OCI-LY1 (cell line): ENCODE results near the gene CADM3.

ENCODE experiments used
- H2AFZ ChIP-seq: fragments of 200-600 bp; sonication (generic), shearing (Covaris generic); 2 replicates; pipeline ENCODE4 v1.6.0; 2014; ENCODE audit warnings: antibody characterized with exemption, mild to moderate bottlenecking, low read length
- H3F3A ChIP-seq: fragments of 200-600 bp; sonication (generic), shearing (Covaris generic); 2 replicates; pipeline ENCODE4 v1.6.0; 2014; ENCODE audit warnings: mild to moderate bottlenecking, antibody characterized with exemption, low read length, moderate library complexity; ENCODE audit not compliant: insufficient read depth
- H3K27ac ChIP-seq: fragments of 200-600 bp; sonication (generic); 2 replicates; pipeline ENCODE4 v1.5.1; 2014; ENCODE audit warnings: low read length, mixed run types, mild to moderate bottlenecking, low read depth; ENCODE audit not compliant: poor library complexity, severe bottlenecking
- H3K27me3 ChIP-seq: fragments of 200-600 bp; sonication (generic); 2 replicates; pipeline ENCODE4 v1.6.0; 2014; ENCODE audit warnings: antibody characterized with exemption, mild to moderate bottlenecking, low read length, moderate library complexity; ENCODE audit not compliant: insufficient read depth
- H3K36me3 ChIP-seq: fragments of 200-600 bp; sonication (generic); 2 replicates; pipeline ENCODE4 v1.6.1; 2014; ENCODE audit warnings: mild to moderate bottlenecking, antibody characterized with exemption, low read length, moderate library complexity, mixed read lengths; ENCODE audit not compliant: insufficient read depth
- H3K4me1 ChIP-seq: fragments of 200-600 bp; sonication (generic); 2 replicates; pipeline ENCODE4 v1.5.1; 2014; ENCODE audit warnings: mild to moderate bottlenecking, low read length, moderate library complexity; ENCODE audit not compliant: insufficient read depth, severe bottlenecking
- H3K4me2 ChIP-seq: fragments of 200-600 bp; sonication (generic), shearing (Covaris generic); 2 replicates; pipeline ENCODE4 v1.6.1; 2014; ENCODE audit warnings: low read length
- H3K4me3 ChIP-seq: fragments of 200-600 bp; sonication (generic); 2 replicates; pipeline ENCODE4 v1.5.1; 2014; ENCODE audit warnings: low read length, low read depth, mild to moderate bottlenecking, mixed read lengths; ENCODE audit not compliant: poor library complexity, severe bottlenecking
- H3K79me2 ChIP-seq: fragments of 200-600 bp; shearing (Covaris generic); 2 replicates; pipeline ENCODE4 v1.6.1; 2016; ENCODE audit warnings: mixed run types, low read length, mixed read lengths; ENCODE audit not compliant: insufficient read depth
- H3K9ac ChIP-seq: fragments of 200-600 bp; sonication (generic), shearing (Covaris generic); 2 replicates; pipeline ENCODE4 v1.6.1; 2014; ENCODE audit warnings: mild to moderate bottlenecking, low read length, mixed read lengths
- H3K9me2 ChIP-seq: fragments of 200-600 bp; sonication (generic), shearing (Covaris generic); 2 replicates; pipeline ENCODE4 v1.6.1; 2014; ENCODE audit warnings: low read depth, mild to moderate bottlenecking, low read length, mixed read lengths
- H3K9me3 ChIP-seq: fragments of 200-600 bp; shearing (Covaris generic); 2 replicates; pipeline ENCODE4 v1.6.1; 2014; ENCODE audit warnings: low read length, mixed read lengths
- H4K20me1 ChIP-seq: fragments of 200-600 bp; sonication (generic), shearing (Covaris generic); 2 replicates; pipeline ENCODE4 v1.6.0; 2016; ENCODE audit warnings: mild to moderate bottlenecking, low read length; ENCODE audit not compliant: insufficient read depth
- EZH2 ChIP-seq: fragments of 200-600 bp; sonication (generic), shearing (Covaris generic); IDR thresholded peaks from 2 replicates; pipeline ENCODE4 v1.8.0; 2017; ENCODE audit warnings: borderline replicate concordance, mixed run types, mild to moderate bottlenecking, antibody characterized with exemption, low read length, moderate library complexity, mixed read lengths
- TF ChIP-seq, protein P1 (sequence below): fragments of 200-600 bp; sonication (generic), shearing (Covaris generic); IDR thresholded peaks from 2 replicates; pipeline ENCODE4 v1.5.1; 2017; ENCODE audit warnings: mild to moderate bottlenecking, antibody characterized with exemption, low read length, moderate library complexity, mixed read lengths

Gene CADM3

GRCh38 chr1:159196543-159196942, 25.1 kb downstream of the CADM3 start:
- Histone ChIP-seq H4K20me1 (no peaks in the 10 kb centered on the region), H2AFZ (no peak overlapping the region), H3K4me2 (no peak overlapping the region), H3F3A (no peaks in the 10 kb centered on the region), H3K4me3 (no peak overlapping the region), H3K9ac (no peak overlapping the region), H3K4me1 (no peaks in the 10 kb centered on the region), H3K79me2 (no peaks in the 10 kb centered on the region), H3K9me3 (no peaks in the 10 kb centered on the region), H3K9me2 (no peaks in the 10 kb centered on the region), H3K36me3 (no peaks in the 10 kb centered on the region), H3K27me3 (no peaks in the 10 kb centered on the region), H3K27ac (no peak overlapping the region)
- TF ChIP-seq EZH2, result no peak
- TF ChIP-seq, protein P1, sequence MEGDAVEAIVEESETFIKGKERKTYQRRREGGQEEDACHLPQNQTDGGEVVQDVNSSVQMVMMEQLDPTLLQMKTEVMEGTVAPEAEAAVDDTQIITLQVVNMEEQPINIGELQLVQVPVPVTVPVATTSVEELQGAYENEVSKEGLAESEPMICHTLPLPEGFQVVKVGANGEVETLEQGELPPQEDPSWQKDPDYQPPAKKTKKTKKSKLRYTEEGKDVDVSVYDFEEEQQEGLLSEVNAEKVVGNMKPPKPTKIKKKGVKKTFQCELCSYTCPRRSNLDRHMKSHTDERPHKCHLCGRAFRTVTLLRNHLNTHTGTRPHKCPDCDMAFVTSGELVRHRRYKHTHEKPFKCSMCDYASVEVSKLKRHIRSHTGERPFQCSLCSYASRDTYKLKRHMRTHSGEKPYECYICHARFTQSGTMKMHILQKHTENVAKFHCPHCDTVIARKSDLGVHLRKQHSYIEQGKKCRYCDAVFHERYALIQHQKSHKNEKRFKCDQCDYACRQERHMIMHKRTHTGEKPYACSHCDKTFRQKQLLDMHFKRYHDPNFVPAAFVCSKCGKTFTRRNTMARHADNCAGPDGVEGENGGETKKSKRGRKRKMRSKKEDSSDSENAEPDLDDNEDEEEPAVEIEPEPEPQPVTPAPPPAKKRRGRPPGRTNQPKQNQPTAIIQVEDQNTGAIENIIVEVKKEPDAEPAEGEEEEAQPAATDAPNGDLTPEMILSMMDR, result peak; percentile 21; the same call in 1 of the 2 replicates

DNA sequence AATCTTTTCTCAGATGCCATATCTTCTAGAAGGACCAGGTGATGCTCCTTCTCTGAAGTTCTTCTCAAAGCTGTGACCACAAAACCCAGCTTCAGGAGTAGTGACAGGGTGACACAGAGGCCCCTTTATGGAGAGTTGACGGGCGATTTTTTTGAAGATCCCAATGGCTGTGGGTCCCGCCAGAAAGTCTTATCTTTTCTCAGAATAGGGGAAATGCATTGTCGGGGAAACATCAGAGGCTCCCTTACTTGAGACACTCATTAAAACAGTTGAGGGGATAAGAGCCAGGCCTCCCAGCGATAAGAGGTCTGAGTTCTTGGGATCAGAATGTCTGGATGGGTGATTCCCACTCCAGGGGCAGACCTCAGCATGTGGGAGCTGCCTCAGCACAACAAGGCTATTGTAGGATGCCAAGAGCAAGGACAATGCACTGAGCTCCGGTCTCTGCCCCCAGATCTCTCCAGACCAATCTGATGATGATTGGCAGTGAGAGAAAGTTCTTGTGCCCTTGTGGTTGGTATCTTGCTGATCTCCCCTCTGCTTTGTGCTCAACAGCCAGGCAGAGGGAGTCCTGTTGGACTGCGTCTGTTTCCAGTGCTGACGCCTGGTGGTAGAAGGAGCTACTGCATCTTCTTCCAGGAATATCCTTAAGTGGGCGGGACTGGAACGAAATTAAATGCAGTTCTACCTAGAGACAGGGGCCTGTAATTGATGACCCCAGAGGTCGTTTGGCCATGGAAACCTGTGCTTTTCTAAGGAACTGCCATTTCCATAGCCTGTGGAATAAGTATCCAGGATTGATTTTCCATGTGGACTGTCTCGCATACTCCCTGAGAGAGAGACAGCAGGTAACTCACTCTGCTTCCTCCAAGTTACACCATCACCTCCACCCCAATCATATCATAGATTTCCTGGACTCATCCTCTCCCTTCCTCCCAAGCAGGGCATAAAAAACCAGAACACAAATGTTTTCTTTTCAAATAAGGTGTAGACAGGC, 26.4 kb downstream of the CADM3 start:
- no peaks in the 10 kb centered on the region for H3K9me2 ChIP-seq
- H3K27ac ChIP-seq, result no peak overlapping the region
- H3K4me3 ChIP-seq, result no peak overlapping the region
- no peak overlapping the region for H2AFZ ChIP-seq
- H3K36me3 ChIP-seq, result no peaks in the 10 kb centered on the region
- no peaks in the 10 kb centered on the region for H4K20me1 ChIP-seq
- H3K4me1 ChIP-seq, result no peaks in the 10 kb centered on the region
- H3K9ac ChIP-seq, result no peak overlapping the region
- no peaks in the 10 kb centered on the region for H3K27me3 ChIP-seq
- no peak overlapping the region for H3K4me2 ChIP-seq
- H3F3A ChIP-seq, result no peaks in the 10 kb centered on the region
- H3K79me2 ChIP-seq, result no peaks in the 10 kb centered on the region
- TF ChIP-seq EZH2, result no peak
- TF ChIP-seq, protein P1, result peak; percentile 75
- H3K9me3 ChIP-seq, result no peaks in the 10 kb centered on the region

GRCh38 chr1:159199901-159200300, 28.5 kb downstream of the CADM3 start:
- no peaks in the 10 kb centered on the region for H3K27me3 ChIP-seq
- no peaks in the 10 kb centered on the region for H3K9me3 ChIP-seq

More at GRCh38 chr1:159199901-159200300, 28.5 kb downstream of the CADM3 start:
- no peak overlapping the region for H2AFZ ChIP-seq
- H3K4me3 ChIP-seq, result no peak overlapping the region
- no peaks in the 10 kb centered on the region for H3K36me3 ChIP-seq
- H3K9me2 ChIP-seq, result no peaks in the 10 kb centered on the region
- TF ChIP-seq, protein P1, result no peak
- TF ChIP-seq EZH2, result no peak
- H3K4me2 ChIP-seq, result no peak overlapping the region
- H3K9ac ChIP-seq, result no peak overlapping the region
- no peaks in the 10 kb centered on the region for H4K20me1 ChIP-seq
- no peaks in the 10 kb centered on the region for H3K79me2 ChIP-seq
- no peak overlapping the region for H3K27ac ChIP-seq
- H3K4me1 ChIP-seq, result no peaks in the 10 kb centered on the region
- H3F3A ChIP-seq, result no peaks in the 10 kb centered on the region
